Liver (tissue), 9 donors: Measurements from ENCODE around the gene PLA2G6. TPM values are rescaled to one million over a fixed set of nuclear protein-coding genes. Genes with fewer than 3 reads are reported as not detected.

Experiments
- DNase-seq: peaks from one replicate; pipeline ENCODE4 v3.0.0-alpha.2; 2017; ENCODE audit warnings: low spot score
- H3K27ac ChIP-seq, 2 donors: one replicate each; pipeline ENCODE4 v1.7.0; 2013; ENCODE audit warnings: inconsistent platforms in 2 of 2, low read length in 2 of 2, control low read depth in 1 of 2, low read depth in 1 of 2, mild to moderate bottlenecking in 1 of 2
- H3K27me3 ChIP-seq, 4 donors: one replicate each; pipeline versions ENCODE4 v1.6.1 to v1.7.0; 2013; ENCODE audit warnings: low read length in 3 of 4, inconsistent platforms in 1 of 4, mild to moderate bottlenecking in 1 of 4, moderate library complexity in 1 of 4; ENCODE audit not compliant: control insufficient read depth in 4 of 4, insufficient read depth in 4 of 4
- H3K36me3 ChIP-seq, 4 donors: one replicate each; pipeline versions ENCODE4 v1.6.1 to v1.7.0; 2013; ENCODE audit warnings: low read length in 3 of 4, mild to moderate bottlenecking in 3 of 4, low read depth in 1 of 4, moderate library complexity in 1 of 4; ENCODE audit not compliant: control insufficient read depth in 4 of 4, insufficient read depth in 3 of 4
- H3K4me1 ChIP-seq, 4 donors: one replicate each; pipeline versions ENCODE4 v1.6.1 to v1.7.0; 2013; ENCODE audit warnings: low read length in 3 of 4, mild to moderate bottlenecking in 3 of 4, moderate library complexity in 1 of 4; ENCODE audit not compliant: control insufficient read depth in 4 of 4, insufficient read depth in 4 of 4
- H3K4me3 ChIP-seq, 3 donors: one replicate each; pipeline versions ENCODE4 v1.6.1 to v1.7.0; 2013; ENCODE audit warnings: low read length in 3 of 3, control low read depth in 1 of 3, low read depth in 1 of 3, mild to moderate bottlenecking in 1 of 3
- H3K9ac ChIP-seq, 2 donors: one replicate each; pipeline ENCODE4 v1.7.0; 2013; ENCODE audit warnings: low read length in 2 of 2, mild to moderate bottlenecking in 2 of 2, moderate library complexity in 2 of 2, control low read depth in 1 of 2, low read depth in 1 of 2
- H3K9me3 ChIP-seq, 4 donors: one replicate each; pipeline versions ENCODE4 v1.6.1 to v1.7.0; 2013; ENCODE audit warnings: low read length in 3 of 4; ENCODE audit not compliant: control insufficient read depth in 4 of 4
- EGR1 ChIP-seq, 2 donors: IDR thresholded peaks; 2 replicates each; pipeline ENCODE4 v1.6.1; 2016 to 2018; ENCODE audit warnings: antibody characterized with exemption in 2 of 2, low read depth in 2 of 2
- FOXA1 ChIP-seq: IDR thresholded peaks from 2 replicates; pipeline ENCODE4 v1.6.1; 2016; ENCODE audit warnings: antibody characterized with exemption
- FOXA2 ChIP-seq: IDR thresholded peaks from 2 replicates; pipeline ENCODE4 v1.6.1; 2016; ENCODE audit warnings: antibody characterized with exemption
- GABPA ChIP-seq, 2 donors: IDR thresholded peaks in 1 of 2; conservative IDR thresholded peaks in 1 of 2; 2 replicates each; pipeline ENCODE4 v1.6.1; 2016; ENCODE audit warnings: antibody characterized with exemption in 2 of 2, mild to moderate bottlenecking in 1 of 2, moderate library complexity in 1 of 2
- HNF4A ChIP-seq, 2 donors: conservative IDR thresholded peaks; 2 replicates each; pipeline ENCODE4 v1.6.1; 2016; ENCODE audit warnings: antibody characterized with exemption in 2 of 2, mild to moderate bottlenecking in 2 of 2
- HNF4G ChIP-seq: IDR thresholded peaks from 2 replicates; pipeline ENCODE4 v1.6.1; 2016; ENCODE audit warnings: antibody characterized with exemption
- RAD21 ChIP-seq, 2 donors: IDR thresholded peaks; 2 replicates each; pipeline ENCODE4 v1.6.1; 2016; ENCODE audit warnings: antibody characterized with exemption in 2 of 2, mild to moderate bottlenecking in 2 of 2
- RXRA ChIP-seq, 2 donors: IDR thresholded peaks; 2 replicates each; pipeline ENCODE4 v1.6.1; 2017 to 2018; ENCODE audit warnings: antibody characterized with exemption in 2 of 2, mild to moderate bottlenecking in 1 of 2
- WGBS: extraction: QIAGEN DNeasy Blood & Tissue Kit; methylation state at CpG from one replicate; pipeline ENCODE4 v1.1.7; 2013; 5-methylcytosine and 5-hydroxymethylcytosine counted together
- polyA plus RNA-seq, 2 donors: library from polyadenylated mRNA; stranded (reverse) in 1 of 2; unstranded in 1 of 2; fragments of 200-250 nt in 1 of 2; fragments of >200 nt in 1 of 2; fragmentation: Nextera tagmentation in 1 of 2; extraction: Ambion mirVana in 1 of 2; gene quantifications; one replicate each; pipeline versions ENCODE4 v1.2.1 to v1.2.3, GENCODE V29; 2013 to 2015
- total RNA-seq, 2 donors: library from RNA; depleted of rRNA; stranded (reverse); fragments of >200 nt; gene quantifications; one replicate each; pipeline ENCODE4 v1.2.3, GENCODE V29; 2014
- TF ChIP-seq, protein P1 (sequence below): fragments of 150-350 bp; IDR thresholded peaks from 2 replicates; pipeline ENCODE4 v1.5.1; 2017; ENCODE audit warnings: improper control_type of control experiment, low read depth, low read length; ENCODE audit not compliant: missing input control
- TF ChIP-seq, protein P2 (sequence below): IDR thresholded peaks from 2 replicates; pipeline ENCODE4 v1.6.1; 2016; ENCODE audit warnings: antibody characterized with exemption, mild to moderate bottlenecking
- donor health status: healthy.
- donor health status: healthy.
- donor health status: healthy.
- donor health status: healthy.
- donor health status: healthy.

PLA2G6 gene
- total and polyA plus RNA-seq, 4 donors: 5.7 to 9.0 (median 7.2) TPM

DNA sequence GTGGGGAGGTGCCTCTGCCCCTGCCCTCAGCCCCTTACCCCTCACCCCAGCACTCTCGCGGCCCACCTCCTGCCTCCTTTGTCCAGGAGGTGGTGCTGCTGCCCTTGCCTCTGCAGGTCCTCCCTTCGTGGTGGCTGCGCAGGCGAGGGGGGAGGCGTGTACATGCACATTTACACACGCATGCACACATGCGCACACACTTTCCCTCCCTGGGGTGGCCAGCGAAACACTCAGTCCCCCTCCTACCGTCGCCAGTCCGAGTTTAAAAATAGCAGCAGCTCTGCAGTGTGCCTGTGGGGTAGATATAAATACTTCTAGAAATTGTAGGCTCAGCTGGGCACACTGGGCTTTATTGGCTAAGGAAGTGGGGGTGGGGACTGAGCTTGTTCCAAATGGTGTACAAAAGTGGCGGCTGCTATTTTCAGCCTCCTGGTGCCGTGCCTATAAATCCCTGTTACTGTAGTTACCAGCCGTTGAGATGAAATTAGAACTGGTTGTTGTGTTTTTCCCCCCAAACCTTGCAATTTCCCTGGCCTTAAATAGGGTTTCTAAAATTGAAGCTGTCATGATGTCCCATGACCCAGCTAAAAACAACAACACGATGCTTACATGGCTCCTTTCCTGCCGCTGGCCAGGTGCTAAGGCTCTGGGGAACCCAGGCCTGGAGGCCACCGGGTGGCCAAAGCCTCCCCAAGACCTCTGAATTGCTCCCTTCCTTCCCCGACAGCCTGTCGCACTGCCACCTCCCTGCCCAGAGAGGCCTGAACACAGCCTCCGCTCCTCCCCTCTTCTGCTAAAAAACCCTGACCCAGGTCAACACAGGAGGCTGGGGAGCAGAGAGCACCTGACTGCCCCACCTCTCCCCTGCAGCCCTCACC, 112.0 kb downstream of the PLA2G6 start:
- H3K27me3 ChIP-seq: no peaks in the 10 kb centered on the region
- peaks cover 8 to 58% (median 34%) of the 10 kb centered on the region in 4 donors for H3K36me3 ChIP-seq
- TF ChIP-seq HNF4G (no peak), FOXA2 (no peak), RAD21 (IDR thresholded peaks at IDR 0.05) (peak; percentile 61 to 68), FOXA1 (no peak), RXRA (IDR thresholded peaks at IDR 0.05) (no peak), EGR1 (IDR thresholded peaks at IDR 0.05; ENCODE audit: low read depth in 2 of 2) (no peak), GABPA (IDR thresholded peaks at IDR 0.05 in 1 of 2, conservative IDR thresholded peaks at IDR 0.05 in 1 of 2) (no peak)
- TF ChIP-seq, protein P1, sequence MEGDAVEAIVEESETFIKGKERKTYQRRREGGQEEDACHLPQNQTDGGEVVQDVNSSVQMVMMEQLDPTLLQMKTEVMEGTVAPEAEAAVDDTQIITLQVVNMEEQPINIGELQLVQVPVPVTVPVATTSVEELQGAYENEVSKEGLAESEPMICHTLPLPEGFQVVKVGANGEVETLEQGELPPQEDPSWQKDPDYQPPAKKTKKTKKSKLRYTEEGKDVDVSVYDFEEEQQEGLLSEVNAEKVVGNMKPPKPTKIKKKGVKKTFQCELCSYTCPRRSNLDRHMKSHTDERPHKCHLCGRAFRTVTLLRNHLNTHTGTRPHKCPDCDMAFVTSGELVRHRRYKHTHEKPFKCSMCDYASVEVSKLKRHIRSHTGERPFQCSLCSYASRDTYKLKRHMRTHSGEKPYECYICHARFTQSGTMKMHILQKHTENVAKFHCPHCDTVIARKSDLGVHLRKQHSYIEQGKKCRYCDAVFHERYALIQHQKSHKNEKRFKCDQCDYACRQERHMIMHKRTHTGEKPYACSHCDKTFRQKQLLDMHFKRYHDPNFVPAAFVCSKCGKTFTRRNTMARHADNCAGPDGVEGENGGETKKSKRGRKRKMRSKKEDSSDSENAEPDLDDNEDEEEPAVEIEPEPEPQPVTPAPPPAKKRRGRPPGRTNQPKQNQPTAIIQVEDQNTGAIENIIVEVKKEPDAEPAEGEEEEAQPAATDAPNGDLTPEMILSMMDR: peak; percentile 21
- H3K4me3 ChIP-seq: no peak overlapping the region
- no peak overlapping the region for H3K27ac ChIP-seq
- H3K9ac ChIP-seq: no peak overlapping the region
- peaks cover 0 to under 1% (median 0%) of the 10 kb centered on the region in 4 donors for H3K4me1 ChIP-seq
- WGBS: 82% methylated on average over 21 of the region's 21 CpGs
- no peaks in the 10 kb centered on the region for H3K9me3 ChIP-seq
- no peak for DNase-seq

DNA sequence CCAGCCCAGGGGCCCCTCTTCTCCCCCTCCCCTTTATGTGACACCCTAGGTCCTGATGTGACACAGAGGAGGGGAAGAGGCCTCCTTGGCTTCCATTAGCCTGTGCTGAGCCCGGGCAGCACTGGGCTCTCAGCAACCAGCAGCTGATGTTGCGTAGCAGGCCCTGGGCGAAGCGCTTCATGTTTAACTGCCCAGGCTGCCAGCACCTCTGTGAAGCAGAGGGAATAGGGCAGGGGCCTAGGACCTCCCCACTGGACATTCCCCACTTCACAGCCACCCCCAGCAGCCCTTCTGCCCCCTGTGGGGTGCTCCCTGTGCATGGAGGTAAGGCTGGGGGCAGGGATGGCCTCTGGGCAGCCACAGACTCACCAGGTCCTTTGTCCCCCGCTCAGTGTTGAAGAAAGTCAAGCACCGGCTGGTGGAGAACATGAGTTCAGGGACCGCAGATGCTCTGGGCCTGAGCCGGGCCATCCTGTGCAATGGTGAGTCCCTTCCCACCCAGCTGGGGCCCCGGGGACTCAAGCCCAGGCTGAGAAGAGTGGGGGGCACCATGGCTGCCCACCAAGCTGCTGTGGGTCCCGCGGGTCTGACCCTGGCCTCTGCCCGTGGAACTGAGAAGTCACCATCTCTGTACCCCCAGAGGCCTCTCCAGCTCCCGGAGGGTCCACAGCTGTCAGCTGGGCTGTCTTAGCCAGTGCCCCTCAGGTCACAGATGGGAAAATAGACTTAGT, 112.8 kb downstream of the PLA2G6 start:
- no peak for DNase-seq
- H3K27me3 ChIP-seq: no peaks in the 10 kb centered on the region
- 96% methylated on average over 13 of the region's 13 CpGs for WGBS
- H3K4me1 ChIP-seq: no peaks in the 10 kb centered on the region
- no peak overlapping the region for H3K9ac ChIP-seq
- H3K9me3 ChIP-seq: no peaks in the 10 kb centered on the region
- no peak overlapping the region for H3K4me3 ChIP-seq
- no peak overlapping the region for H3K27ac ChIP-seq
- peaks cover 8 to 55% (median 32%) of the 10 kb centered on the region in 4 donors for H3K36me3 ChIP-seq
- TF ChIP-seq, protein P2, sequence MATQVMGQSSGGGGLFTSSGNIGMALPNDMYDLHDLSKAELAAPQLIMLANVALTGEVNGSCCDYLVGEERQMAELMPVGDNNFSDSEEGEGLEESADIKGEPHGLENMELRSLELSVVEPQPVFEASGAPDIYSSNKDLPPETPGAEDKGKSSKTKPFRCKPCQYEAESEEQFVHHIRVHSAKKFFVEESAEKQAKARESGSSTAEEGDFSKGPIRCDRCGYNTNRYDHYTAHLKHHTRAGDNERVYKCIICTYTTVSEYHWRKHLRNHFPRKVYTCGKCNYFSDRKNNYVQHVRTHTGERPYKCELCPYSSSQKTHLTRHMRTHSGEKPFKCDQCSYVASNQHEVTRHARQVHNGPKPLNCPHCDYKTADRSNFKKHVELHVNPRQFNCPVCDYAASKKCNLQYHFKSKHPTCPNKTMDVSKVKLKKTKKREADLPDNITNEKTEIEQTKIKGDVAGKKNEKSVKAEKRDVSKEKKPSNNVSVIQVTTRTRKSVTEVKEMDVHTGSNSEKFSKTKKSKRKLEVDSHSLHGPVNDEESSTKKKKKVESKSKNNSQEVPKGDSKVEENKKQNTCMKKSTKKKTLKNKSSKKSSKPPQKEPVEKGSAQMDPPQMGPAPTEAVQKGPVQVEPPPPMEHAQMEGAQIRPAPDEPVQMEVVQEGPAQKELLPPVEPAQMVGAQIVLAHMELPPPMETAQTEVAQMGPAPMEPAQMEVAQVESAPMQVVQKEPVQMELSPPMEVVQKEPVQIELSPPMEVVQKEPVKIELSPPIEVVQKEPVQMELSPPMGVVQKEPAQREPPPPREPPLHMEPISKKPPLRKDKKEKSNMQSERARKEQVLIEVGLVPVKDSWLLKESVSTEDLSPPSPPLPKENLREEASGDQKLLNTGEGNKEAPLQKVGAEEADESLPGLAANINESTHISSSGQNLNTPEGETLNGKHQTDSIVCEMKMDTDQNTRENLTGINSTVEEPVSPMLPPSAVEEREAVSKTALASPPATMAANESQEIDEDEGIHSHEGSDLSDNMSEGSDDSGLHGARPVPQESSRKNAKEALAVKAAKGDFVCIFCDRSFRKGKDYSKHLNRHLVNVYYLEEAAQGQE: no peak
- no peak for TF ChIP-seq HNF4A (conservative IDR thresholded peaks at IDR 0.05)
